Chondrocyte (in vitro differentiated cells): Measurements from ENCODE around the gene EFHD2. TPM values are rescaled to one million over a fixed set of nuclear protein-coding genes. Genes with fewer than 3 reads are reported as not detected.

ENCODE experiments used
- DNase-seq: peaks from one replicate; pipeline ENCODE4 v3.0.0; 2021; ENCODE audit warnings: mixed read lengths, low spot score
- H3K27ac Mint-ChIP-seq: one replicate; pipeline ENCODE4 v1.8.0; 2021; ENCODE audit warnings: mild to moderate bottlenecking, moderate library complexity, mixed read lengths; ENCODE audit not compliant: unreplicated experiment
- H3K27me3 Mint-ChIP-seq: 2 replicates; pipeline ENCODE4 v1.8.0; 2021; ENCODE audit warnings: low read depth, mixed read lengths
- H3K36me3 Mint-ChIP-seq: 2 replicates; pipeline ENCODE4 v1.8.0; 2021; ENCODE audit warnings: low read depth, mixed read lengths
- H3K4me1 Mint-ChIP-seq: 2 replicates; pipeline ENCODE4 v1.8.0; 2021; ENCODE audit warnings: low read depth, mild to moderate bottlenecking, mixed read lengths
- H3K4me3 Mint-ChIP-seq: one replicate; pipeline ENCODE4 v1.8.0; 2021; ENCODE audit warnings: mild to moderate bottlenecking, moderate library complexity, mixed read lengths; ENCODE audit not compliant: unreplicated experiment
- H3K9me3 Mint-ChIP-seq: 2 replicates; pipeline ENCODE4 v1.8.0; 2021; ENCODE audit warnings: low read depth, mixed read lengths
- total RNA-seq: library from RNA; stranded (reverse); gene quantifications from 3 replicates; pipeline ENCODE4 v1.2.1, GENCODE V29; 2021
- TF ChIP-seq, protein P1 (sequence below): fragments of 200-600 bp; sonication (generic); IDR thresholded peaks from 2 replicates; pipeline ENCODE4 v1.5.0; 2021; ENCODE audit warnings: antibody characterized with exemption, mild to moderate bottlenecking, moderate library complexity

EFHD2 gene
- total RNA-seq, 1 donor from 2014 or later, result 7.9 TPM

DNA sequence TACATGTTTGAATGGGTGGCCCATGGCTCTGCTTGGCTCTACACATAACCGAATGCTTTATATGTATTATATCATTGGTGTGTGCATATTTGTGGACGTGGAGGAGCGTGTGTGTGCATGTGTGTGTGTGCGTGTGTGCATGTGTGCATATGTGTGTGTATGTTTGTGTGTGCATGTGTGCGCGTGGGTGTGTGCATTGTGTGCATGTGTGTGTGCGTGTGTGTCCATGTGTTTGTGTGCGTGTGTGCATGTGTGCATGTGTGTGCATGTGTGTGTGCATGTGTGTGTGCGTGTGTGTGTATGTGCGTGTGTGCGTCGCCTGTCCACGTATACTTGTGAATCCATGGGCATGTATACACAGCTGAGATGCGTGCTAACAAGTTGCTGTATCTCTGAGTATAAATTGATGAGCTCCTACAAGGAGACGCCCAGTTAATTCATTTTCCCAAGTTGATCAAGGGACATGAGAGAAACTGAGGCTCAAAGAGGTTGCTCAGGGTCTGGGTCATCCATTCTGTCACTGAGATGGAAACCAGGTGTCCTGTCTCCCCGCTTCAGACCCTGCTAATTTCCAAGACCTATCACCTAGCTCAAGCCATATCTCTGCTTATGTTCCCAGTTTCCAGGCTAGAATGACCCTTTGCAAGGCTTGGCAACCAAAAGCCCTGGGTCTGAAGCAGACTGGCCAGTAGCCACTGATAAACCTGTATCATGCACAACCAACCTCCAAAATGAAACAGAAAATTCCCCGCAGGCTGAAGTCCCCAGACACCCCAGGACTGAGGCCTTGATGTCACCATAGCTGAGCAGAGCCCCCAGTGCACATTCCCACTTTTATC, 25.8 kb downstream of the EFHD2 start:
- Mint-ChIP-seq H3K9me3 (no peaks in the 10 kb centered on the region), H3K27ac (no peak overlapping the region), H3K4me3 (no peak overlapping the region), H3K4me1 (no peaks in the 10 kb centered on the region), H3K27me3 (no peaks in the 10 kb centered on the region), H3K36me3 (no peaks in the 10 kb centered on the region)
- no peak for DNase-seq
- TF ChIP-seq, protein P1, sequence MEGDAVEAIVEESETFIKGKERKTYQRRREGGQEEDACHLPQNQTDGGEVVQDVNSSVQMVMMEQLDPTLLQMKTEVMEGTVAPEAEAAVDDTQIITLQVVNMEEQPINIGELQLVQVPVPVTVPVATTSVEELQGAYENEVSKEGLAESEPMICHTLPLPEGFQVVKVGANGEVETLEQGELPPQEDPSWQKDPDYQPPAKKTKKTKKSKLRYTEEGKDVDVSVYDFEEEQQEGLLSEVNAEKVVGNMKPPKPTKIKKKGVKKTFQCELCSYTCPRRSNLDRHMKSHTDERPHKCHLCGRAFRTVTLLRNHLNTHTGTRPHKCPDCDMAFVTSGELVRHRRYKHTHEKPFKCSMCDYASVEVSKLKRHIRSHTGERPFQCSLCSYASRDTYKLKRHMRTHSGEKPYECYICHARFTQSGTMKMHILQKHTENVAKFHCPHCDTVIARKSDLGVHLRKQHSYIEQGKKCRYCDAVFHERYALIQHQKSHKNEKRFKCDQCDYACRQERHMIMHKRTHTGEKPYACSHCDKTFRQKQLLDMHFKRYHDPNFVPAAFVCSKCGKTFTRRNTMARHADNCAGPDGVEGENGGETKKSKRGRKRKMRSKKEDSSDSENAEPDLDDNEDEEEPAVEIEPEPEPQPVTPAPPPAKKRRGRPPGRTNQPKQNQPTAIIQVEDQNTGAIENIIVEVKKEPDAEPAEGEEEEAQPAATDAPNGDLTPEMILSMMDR, result no peak

GRCh38 chr1:15436881-15437442, 27.3 kb downstream of the EFHD2 start:
- Mint-ChIP-seq H3K9me3 (no peaks in the 10 kb centered on the region), H3K4me3 (no peak overlapping the region), H3K36me3 (no peaks in the 10 kb centered on the region), H3K27me3 (peaks cover 3% of the 10 kb centered on the region), H3K4me1 (no peaks in the 10 kb centered on the region), H3K27ac (no peak overlapping the region)
- TF ChIP-seq, protein P1, result no peak
- DNase-seq, result no peak

GRCh38 chr1:15439325-15439724, 29.6 kb downstream of the EFHD2 start:
- H3K27ac Mint-ChIP-seq, result no peak overlapping the region
- no peak for DNase-seq
- no peaks in the 10 kb centered on the region for H3K4me1 Mint-ChIP-seq
- H3K27me3 Mint-ChIP-seq, result peaks cover 9% of the 10 kb centered on the region
- TF ChIP-seq, protein P1, result no peak
- H3K9me3 Mint-ChIP-seq, result no peaks in the 10 kb centered on the region
- H3K36me3 Mint-ChIP-seq, result no peaks in the 10 kb centered on the region
- no peak overlapping the region for H3K4me3 Mint-ChIP-seq

- Mint-ChIP-seq H3K9me3 (no peaks in the 10 kb centered on the region), H3K27ac (no peak overlapping the region), H3K27me3 (peaks cover 9% of the 10 kb centered on the region), H3K4me3 (no peak overlapping the region), H3K36me3 (no peaks in the 10 kb centered on the region), H3K4me1 (no peaks in the 10 kb centered on the region)
- TF ChIP-seq, protein P1, result no peak
- peak; percentile 79 for DNase-seq
Observed at GRCh38 chr1:15440357-15440756, 30.7 kb downstream of the EFHD2 start.

DNA sequence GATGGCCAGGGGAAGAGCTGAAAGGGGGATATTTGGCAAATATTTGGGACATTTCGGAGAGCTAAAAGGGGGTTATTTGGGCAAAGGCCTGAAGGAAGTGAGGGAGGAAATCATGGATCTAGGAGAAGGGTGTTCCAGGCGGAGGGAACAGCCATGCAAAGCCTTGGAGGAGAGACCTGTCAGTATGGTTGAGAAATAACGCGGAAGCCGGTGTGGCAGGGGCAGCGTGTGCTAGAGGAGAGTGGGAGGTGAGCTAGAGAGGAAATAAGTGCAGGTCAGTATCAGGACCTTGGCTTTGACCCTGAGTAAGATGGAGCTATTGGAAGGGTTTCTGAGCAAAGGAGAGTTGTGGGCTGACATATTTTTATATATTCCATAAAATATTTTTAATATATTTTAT, 31.6 kb downstream of the EFHD2 start:
- no peaks in the 10 kb centered on the region for H3K4me1 Mint-ChIP-seq
- no peak overlapping the region for H3K27ac Mint-ChIP-seq
- TF ChIP-seq, protein P1, result no peak
- peaks cover 9% of the 10 kb centered on the region for H3K27me3 Mint-ChIP-seq
- DNase-seq, result no peak
- H3K9me3 Mint-ChIP-seq, result no peaks in the 10 kb centered on the region
- H3K4me3 Mint-ChIP-seq, result no peak overlapping the region
- H3K36me3 Mint-ChIP-seq, result no peaks in the 10 kb centered on the region
